Mucosa of rectum (tissue), 2 donors: Measurements from ENCODE around the gene IGFBP4.

Source experiments
- H3K27ac ChIP-seq, 2 donors: one replicate each; pipeline ENCODE4 v1.7.0; 2013; ENCODE audit warnings: inconsistent platforms in 2 of 2, low read depth in 2 of 2, low read length in 2 of 2
- H3K27me3 ChIP-seq, 2 donors: one replicate each; pipeline ENCODE4 v1.7.0; 2013; ENCODE audit warnings: low read length in 2 of 2; ENCODE audit not compliant: control insufficient read depth in 2 of 2, insufficient read depth in 2 of 2
- H3K36me3 ChIP-seq, 2 donors: one replicate each; pipeline ENCODE4 v1.7.0; 2013; ENCODE audit warnings: low read length in 2 of 2; ENCODE audit not compliant: control insufficient read depth in 2 of 2, insufficient read depth in 2 of 2
- H3K4me1 ChIP-seq, 2 donors: one replicate each; pipeline ENCODE4 v1.7.0; 2013; ENCODE audit warnings: low read length in 2 of 2, mild to moderate bottlenecking in 1 of 2; ENCODE audit not compliant: control insufficient read depth in 2 of 2, insufficient read depth in 2 of 2
- H3K4me3 ChIP-seq, 2 donors: one replicate each; pipeline ENCODE4 v1.7.0; 2013; ENCODE audit warnings: low read length in 2 of 2
- H3K9ac ChIP-seq, 2 donors: one replicate each; pipeline ENCODE4 v1.7.0; 2013; ENCODE audit warnings: low read length in 2 of 2, low read depth in 1 of 2, mild to moderate bottlenecking in 1 of 2
- H3K9me3 ChIP-seq, 2 donors: one replicate each; pipeline ENCODE4 v1.7.0; 2013; ENCODE audit warnings: low read length in 2 of 2; ENCODE audit not compliant: control insufficient read depth in 2 of 2
- donor health status: healthy.
- donor health status: Normal muscosa, but diverticular disease.

The IGFBP4 gene

GRCh38 chr17:40443988-40444899 is 994 bp downstream of the IGFBP4 start:
- no peaks in the 10 kb centered on the region for H3K27me3 ChIP-seq
- H3K4me3 ChIP-seq = peak overlapping the region; percentile 90
- no peaks in the 10 kb centered on the region for H3K36me3 ChIP-seq
- H3K9me3 ChIP-seq = no peaks in the 10 kb centered on the region
- H3K9ac ChIP-seq = peak overlapping the region; percentile 92 to 93
- H3K27ac ChIP-seq = peak overlapping the region; percentile 84 to 92
- H3K4me1 ChIP-seq = peaks cover 53 to 58% of the 10 kb centered on the region in 2 donors

GRCh38 chr17:40445751-40446468 is 2.7 kb downstream of the IGFBP4 start:
- peak overlapping the region; percentile 92 to 93 for H3K9ac ChIP-seq
- no peaks in the 10 kb centered on the region for H3K36me3 ChIP-seq
- H3K4me1 ChIP-seq = peaks cover 59 to 72% of the 10 kb centered on the region in 2 donors

GRCh38 chr17:40447148-40447644 is 3.9 kb downstream of the IGFBP4 start:
- Histone ChIP-seq H3K27me3 (no peaks in the 10 kb centered on the region), H3K9ac (peak overlapping the region; percentile 63 to 72), H3K4me3 (peak overlapping the region; percentile 38 to 62), H3K9me3 (no peaks in the 10 kb centered on the region), H3K4me1 (peaks cover 61 to 73% of the 10 kb centered on the region in 2 donors), H3K27ac (peak overlapping the region; percentile 84 to 92), H3K36me3 (peaks cover 0 to under 1% of the 10 kb centered on the region in 2 donors)

More at GRCh38 chr17:40445751-40446468, 2.7 kb downstream of the IGFBP4 start:
- Histone ChIP-seq H3K27me3 (no peaks in the 10 kb centered on the region), H3K4me3 (peak overlapping the region; percentile 90), H3K9me3 (no peaks in the 10 kb centered on the region), H3K27ac (peak overlapping the region; percentile 84 to 92)

- H3K9ac ChIP-seq = peak overlapping the region; percentile 63 to 72
- H3K36me3 ChIP-seq = peaks cover 2 to 7% of the 10 kb centered on the region in 2 donors
- no peaks in the 10 kb centered on the region for H3K9me3 ChIP-seq
- H3K4me3 ChIP-seq = peak overlapping the region; percentile 20 to 38
- peaks cover 55 to 69% of the 10 kb centered on the region in 2 donors for H3K4me1 ChIP-seq
- peak overlapping the region; percentile 84 to 92 for H3K27ac ChIP-seq
- no peaks in the 10 kb centered on the region for H3K27me3 ChIP-seq
Measured at GRCh38 chr17:40447806-40448205, 4.6 kb downstream of the IGFBP4 start.

GRCh38 chr17:40448213-40448638 is 5.0 kb downstream of the IGFBP4 start:
- Histone ChIP-seq H3K27me3 (no peaks in the 10 kb centered on the region), H3K36me3 (peaks cover 6 to 11% of the 10 kb centered on the region in 2 donors), H3K4me1 (peaks cover 54 to 69% of the 10 kb centered on the region in 2 donors), H3K27ac (peak overlapping the region; percentile 84 to 92), H3K9me3 (no peaks in the 10 kb centered on the region), H3K4me3 (peak overlapping the region; percentile 20 to 38), H3K9ac (peak overlapping the region; percentile 63 to 72)

GRCh38 chr17:40448639-40449261 is 5.5 kb downstream of the IGFBP4 start:
- Histone ChIP-seq H3K9me3 (no peaks in the 10 kb centered on the region), H3K36me3 (peaks cover 11 to 16% of the 10 kb centered on the region in 2 donors), H3K27me3 (no peaks in the 10 kb centered on the region), H3K4me1 (peaks cover 54 to 69% of the 10 kb centered on the region in 2 donors), H3K27ac (peak overlapping the region; percentile 84 to 92), H3K4me3 (peak overlapping the region; percentile 20 to 38), H3K9ac (peak overlapping the region; percentile 63 to 72)

- Histone ChIP-seq H3K4me3 (no peak overlapping the region), H3K4me1 (peaks cover 48 to 60% of the 10 kb centered on the region in 2 donors), H3K27ac (peak overlapping the region; percentile 18 to 75), H3K9me3 (no peaks in the 10 kb centered on the region), H3K9ac (no peak overlapping the region), H3K27me3 (no peaks in the 10 kb centered on the region), H3K36me3 (peaks cover 21 to 26% of the 10 kb centered on the region in 2 donors)
Measured at GRCh38 chr17:40450175-40450574, 6.9 kb downstream of the IGFBP4 start.

GRCh38 chr17:40451420-40451819 is 8.2 kb downstream of the IGFBP4 start:
- no peaks in the 10 kb centered on the region for H3K9me3 ChIP-seq
- H3K27ac ChIP-seq = peak overlapping the region in 1 of 2 donors; percentile 42
- H3K4me1 ChIP-seq = peaks cover 37 to 49% of the 10 kb centered on the region in 2 donors
- no peak overlapping the region for H3K4me3 ChIP-seq
- H3K36me3 ChIP-seq = peaks cover 29 to 34% of the 10 kb centered on the region in 2 donors
- peak overlapping the region in 1 of 2 donors; percentile 15 for H3K9ac ChIP-seq
- H3K27me3 ChIP-seq = no peaks in the 10 kb centered on the region

GRCh38 chr17:40452216-40452787 is 9.1 kb downstream of the IGFBP4 start:
- H3K36me3 ChIP-seq = peaks cover 37 to 43% of the 10 kb centered on the region in 2 donors
- H3K9ac ChIP-seq = no peak overlapping the region
- H3K27ac ChIP-seq = peak overlapping the region; percentile 25 to 29
- no peaks in the 10 kb centered on the region for H3K27me3 ChIP-seq
- H3K4me3 ChIP-seq = no peak overlapping the region
- H3K4me1 ChIP-seq = peaks cover 32 to 40% of the 10 kb centered on the region in 2 donors
- no peaks in the 10 kb centered on the region for H3K9me3 ChIP-seq
